HepG2 (cell line): ENCODE data around the gene SERPINB1. TPM values are rescaled to one million over a fixed set of nuclear protein-coding genes. Genes with fewer than 3 reads are reported as not detected.

ENCODE experiments used
- ATAC-seq: fragments of 200-7000 bp; cut with Tn5 transposase; 3 replicates; pipeline ENCODE4 v1.9.1; 2020; ENCODE audit warnings: mild to moderate bottlenecking, moderate library complexity
- BruUV-seq: library from RNA; stranded (reverse); fragments of 400-500 nt; replicated peaks from 2 replicates; lab custom pipeline; 2021; lab: Mats Ljungman, UMichigan
- CTCF ChIA-PET: fragments of 300-600 bp; formaldehyde crosslinking; extraction: SDS; loops from one replicate; lab custom pipeline; 2021; ENCODE audit warnings: low total read pairs, inconsistent platforms, low intra/inter-chr PET ratio; lab: Yijun Ruan, JAX
- POLR2A ChIA-PET: fragments of 350-600 bp; sonication (Branson Sonifier 250); formaldehyde crosslinking; loops from one replicate; lab custom pipeline; 2020; ENCODE audit warnings: antibody characterized with exemption, inconsistent platforms; lab: Yijun Ruan, JAX
- DNase-seq: peaks from one replicate; pipeline ENCODE4 v3.0.0-alpha.2; 2015; ENCODE audit warnings: low spot score
- FAIRE-seq: peaks from 3 replicates; lab custom pipeline; 2011; peaks lifted over from hg19 to GRCh38; lab: Jason Lieb, UNC
- H2AFZ ChIP-seq: one replicate; pipeline ENCODE4 v1.6.1; 2011; ENCODE audit warnings: low read length, inconsistent platforms
- H3K27ac ChIP-seq: fragments of 300-600 bp; 3 replicates; pipeline ENCODE4 v1.8.0; 2011; ENCODE audit warnings: mixed run types, mild to moderate bottlenecking, mixed read lengths, low read length, inconsistent platforms; ENCODE audit not compliant: insufficient read depth; ENCODE audit errors: extremely low read length
- H3K27me3 ChIP-seq, 2 experiments: fragments of 200-600 bp in 1 of 2; 2 replicates in 1 of 2; 3 replicates in 1 of 2; pipeline versions ENCODE4 v1.6.0 to v1.8.0; 2011; ENCODE audit warnings: low read length in 2 of 2, mild to moderate bottlenecking in 2 of 2, moderate library complexity in 2 of 2, inconsistent platforms in 1 of 2; ENCODE audit not compliant: insufficient read depth in 2 of 2, control insufficient read depth in 1 of 2
- H3K36me3 ChIP-seq, 2 experiments: fragments of 200-600 bp in 1 of 2; replicated peaks in 1 of 2; 2 replicates in 1 of 2; 3 replicates in 1 of 2; pipeline versions ENCODE4 v1.5.1 to v1.8.0; 2011; ENCODE audit warnings: low read length in 2 of 2, inconsistent platforms in 1 of 2; ENCODE audit not compliant: insufficient read depth in 2 of 2, control insufficient read depth in 1 of 2
- H3K4me1 ChIP-seq: 2 replicates; pipeline ENCODE4 v1.5.1; 2012; ENCODE audit warnings: low read length, inconsistent platforms; ENCODE audit not compliant: insufficient read depth
- H3K4me2 ChIP-seq: 2 replicates; pipeline ENCODE4 v1.6.0; 2011; ENCODE audit warnings: low read depth, low read length, inconsistent platforms
- H3K4me3 ChIP-seq, 3 experiments: fragments of 200-600 bp in 1 of 3; sonication (generic), shearing (Covaris generic) in 1 of 3; replicated peaks in 1 of 3; 2 replicates each; pipeline ENCODE4 v1.5.1; 2011 to 2016; ENCODE audit warnings: low read length in 3 of 3, inconsistent platforms in 2 of 3, low read depth in 2 of 3, mild to moderate bottlenecking in 2 of 3, control low read depth in 1 of 3, mixed read lengths in 1 of 3; ENCODE audit not compliant: insufficient read depth in 1 of 3
- H3K79me2 ChIP-seq: one replicate; pipeline ENCODE4 v1.6.1; 2011; ENCODE audit warnings: low read length, inconsistent platforms; ENCODE audit not compliant: insufficient read depth
- H3K9ac ChIP-seq: 2 replicates; pipeline ENCODE4 v1.6.0; 2011; ENCODE audit warnings: mild to moderate bottlenecking, low read depth, low read length, inconsistent platforms; ENCODE audit not compliant: insufficient read depth
- H3K9me3 ChIP-seq: 2 replicates; pipeline ENCODE4 v1.5.1; 2012; ENCODE audit warnings: mild to moderate bottlenecking, low read length
- H4K20me1 ChIP-seq: 2 replicates; pipeline ENCODE4 v1.6.0; 2011; ENCODE audit warnings: inconsistent platforms, mild to moderate bottlenecking, low read length, moderate library complexity; ENCODE audit not compliant: insufficient read depth
- CEBPG ChIP-seq: IDR thresholded peaks from 2 replicates; pipeline ENCODE4 v1.6.1; 2016
- DPF2 ChIP-seq: sonication (generic); formaldehyde crosslinking; IDR thresholded peaks from 2 replicates; pipeline ENCODE4 v1.4.0; 2020; ENCODE audit warnings: mild to moderate bottlenecking, low read depth, missing genetic modification reagents, borderline replicate concordance
- GATA4 ChIP-seq: sonication (generic); IDR thresholded peaks from 2 replicates; pipeline ENCODE4 v1.6.1; 2016; ENCODE audit warnings: antibody characterized with exemption, low read depth, borderline replicate concordance
- HMG20A ChIP-seq: IDR thresholded peaks from 2 replicates; pipeline ENCODE4 v1.6.1; 2016; ENCODE audit warnings: borderline replicate concordance
- HNRNPH1 ChIP-seq: fragments of 200-400 bp; formaldehyde crosslinking; optimal IDR thresholded peaks from 2 replicates; pipeline ENCODE3; 2017; ENCODE audit warnings: mild to moderate bottlenecking, low read depth, low read length
- KDM6A ChIP-seq: IDR thresholded peaks from 2 replicates; pipeline ENCODE4 v1.6.1; 2016; ENCODE audit warnings: low read depth
- NR2F6 ChIP-seq, 2 experiments: IDR thresholded peaks; 2 replicates each; pipeline ENCODE4 v1.6.1; 2016; ENCODE audit warnings: antibody characterized with exemption in 1 of 2, mild to moderate bottlenecking in 1 of 2
- PPARG ChIP-seq: conservative IDR thresholded peaks from 2 replicates; pipeline ENCODE4 v1.6.1; 2016; ENCODE audit warnings: missing biosample characterization, missing genetic modification reagents
- SAP130 ChIP-seq: IDR thresholded peaks from 2 replicates; pipeline ENCODE4 v1.6.1; 2016; ENCODE audit warnings: low read depth
- SMAD3 ChIP-seq: sonication (generic); formaldehyde crosslinking; IDR thresholded peaks from 2 replicates; pipeline ENCODE4 v1.4.0; 2020; ENCODE audit warnings: missing genetic modification reagents
- SRY ChIP-seq: sonication (generic); formaldehyde crosslinking; IDR thresholded peaks from 2 replicates; pipeline ENCODE4 v1.8.0; 2022; ENCODE audit warnings: mild to moderate bottlenecking, missing genetic modification reagents
- ZFP1 ChIP-seq: IDR thresholded peaks from 2 replicates; pipeline ENCODE4 v1.6.1; 2016
- ZNF253 ChIP-seq: sonication (generic); formaldehyde crosslinking; IDR thresholded peaks from 2 replicates; pipeline ENCODE4 v1.8.0; 2022; ENCODE audit warnings: mild to moderate bottlenecking, missing genetic modification reagents, borderline replicate concordance
- ZNF256 ChIP-seq: sonication (generic); formaldehyde crosslinking; conservative IDR thresholded peaks from 2 replicates; pipeline ENCODE4 v1.4.0; 2020; ENCODE audit warnings: missing genetic modification reagents
- ZNF382 ChIP-seq: sonication (generic); formaldehyde crosslinking; IDR thresholded peaks from 2 replicates; pipeline ENCODE4 v1.5.0; 2020; ENCODE audit warnings: missing genetic modification reagents, mild to moderate bottlenecking, borderline replicate concordance
- ZNF614 ChIP-seq: IDR thresholded peaks from 2 replicates; pipeline ENCODE4 v1.6.1; 2018; ENCODE audit warnings: missing biosample characterization, missing genetic modification reagents, inconsistent platforms, borderline replicate concordance
- ZNF644 ChIP-seq: IDR thresholded peaks from 2 replicates; pipeline ENCODE4 v1.6.1; 2016; ENCODE audit warnings: low read depth
- ZNF660 ChIP-seq: sonication (generic); formaldehyde crosslinking; IDR thresholded peaks from 2 replicates; pipeline ENCODE4 v1.5.1; 2020; ENCODE audit warnings: mild to moderate bottlenecking, low read depth, missing genetic modification reagents, borderline replicate concordance
- WGBS: methylation state at CpG from one replicate; pipeline ENCODE4 v1.1.6; 2017; ENCODE audit warnings: low lambda C conversion rate; 5-methylcytosine and 5-hydroxymethylcytosine counted together
- in situ Hi-C: cut with HindIII; loops from 2 replicates; pipeline ENCODE4 v1.10.0; 2017; ENCODE audit warnings: low pct_unique_long_range_greater_than_20kb; ENCODE audit not compliant: extremely low pct_ligation_motif_present
- intact Hi-C: fragments of 100-400 bp; cut with micrococcal nuclease; formaldehyde crosslinking; loops from one replicate; pipeline ENCODE4 v1.10.0; 2022; ENCODE audit not compliant: unreplicated experiment
- polyA plus RNA-seq, 8 experiments: library from polyadenylated mRNA; depleted of rRNA in 3 of 8; stranded (reverse) in 7 of 8; unstranded in 1 of 8; fragments of >200 nt; fragmentation: Illumina TruSeq in 4 of 8; extraction: Trizol in 4 of 8; gene quantifications; 2 replicates each; pipeline versions ENCODE4 v1.2.1 to v1.2.3, GENCODE V29; 2011 to 2016; ENCODE audit warnings: low read depth in 4 of 8, missing spikeins in 1 of 8, mixed read lengths in 1 of 8; ENCODE audit not compliant: insufficient read depth in 1 of 8
- total RNA-seq, 5 experiments: library from RNA; depleted of rRNA; stranded (reverse); fragments of >200 nt; fragmentation: Illumina TruSeq; extraction: Trizol; gene quantifications; 2 replicates each; pipeline ENCODE4 v1.2.3, GENCODE V29; 2016; ENCODE audit warnings: low read depth in 1 of 5
- TF ChIP-seq, protein P1 (sequence below): sonication (generic); formaldehyde crosslinking; IDR thresholded peaks from 2 replicates; pipeline ENCODE4 v1.4.0; 2020; ENCODE audit warnings: mild to moderate bottlenecking, missing genetic modification reagents
- TF ChIP-seq, protein P2 (sequence below): sonication (generic); formaldehyde crosslinking; IDR thresholded peaks from 2 replicates; pipeline ENCODE4 v1.5.0; 2020; ENCODE audit warnings: missing genetic modification reagents, mild to moderate bottlenecking, borderline replicate concordance
- TF ChIP-seq, protein P3 (sequence below): sonication (generic); formaldehyde crosslinking; IDR thresholded peaks from 2 replicates; pipeline ENCODE4 v1.4.0; 2020; ENCODE audit warnings: missing genetic modification reagents, borderline replicate concordance

SERPINB1 gene
- total and polyA plus RNA-seq, 2 of the 13 experiments (the other 11 are each of a cell fraction or from before 2014, with no cell fraction given), result 41.4 to 60.5 TPM

DNA sequence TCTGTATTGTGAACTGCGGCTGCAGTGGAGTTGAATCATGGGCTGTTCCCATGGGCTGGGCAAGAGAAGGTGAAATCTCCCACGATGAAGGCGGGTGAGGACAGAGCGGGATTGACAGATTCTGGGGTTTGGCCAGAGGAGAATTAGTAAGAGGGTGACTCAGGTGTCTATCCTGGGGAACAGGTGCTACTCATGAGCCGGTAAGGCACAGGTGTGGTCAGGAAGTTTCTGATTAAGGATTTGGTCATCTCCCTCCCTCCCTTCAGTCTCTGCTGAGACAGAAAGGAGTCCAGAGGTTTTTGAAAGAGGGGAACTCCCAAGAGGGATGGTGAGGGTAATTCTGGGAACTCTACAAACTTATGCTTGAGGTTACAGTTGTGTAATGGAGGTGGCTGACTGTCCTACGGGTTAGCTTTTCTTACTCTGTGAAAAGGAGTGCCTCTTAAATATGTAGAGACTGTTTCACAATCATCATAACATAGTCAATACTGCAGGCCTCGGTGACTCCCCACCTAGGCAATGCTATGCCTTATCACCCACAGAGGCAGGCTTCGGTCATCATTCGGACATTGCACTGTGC, 31.5 kb downstream of the SERPINB1 start (continued):
- TF ChIP-seq ZNF253 (CRISPR knock-in tag), result no peak
- TF ChIP-seq DPF2 (CRISPR knock-in tag), result no peak

DNA sequence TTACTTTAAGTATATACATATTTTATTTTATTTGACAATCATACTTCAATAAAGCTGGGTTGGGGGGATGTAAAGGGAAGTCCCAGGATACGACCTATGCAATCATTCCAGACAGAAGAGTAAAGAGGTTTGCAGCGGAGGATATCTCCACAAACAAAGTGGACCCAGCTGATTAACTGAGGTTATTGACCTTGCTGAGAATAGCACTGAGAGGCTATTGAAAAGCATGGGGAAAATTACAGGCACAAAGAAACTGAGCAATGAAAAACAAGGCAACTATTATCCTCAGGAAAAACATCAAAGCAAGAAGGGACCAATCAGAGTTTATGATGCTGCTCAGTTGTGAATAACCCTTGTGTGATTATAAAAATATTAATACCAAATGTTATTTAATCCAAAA, 32.6 kb downstream of the SERPINB1 start:
- H3K9ac ChIP-seq, result no peak overlapping the region
- H3K9me3 ChIP-seq, result no peaks in the 10 kb centered on the region
- in situ Hi-C loops (no loop called here), intact Hi-C loops (loop anchor here (2.0 kb wide), 1 partner anchor 32 kb away; the partner anchor contains the start of gene SERPINB1)
- FAIRE-seq (peak; percentile 48), DNase-seq (peak; percentile 68), ATAC-seq (peak; percentile 77)
- no peaks in the 10 kb centered on the region for H3K79me2 ChIP-seq
- CTCF ChIA-PET, result no interaction called here
- BruUV-seq, result no TSS peak
- peaks cover 44% of the 10 kb centered on the region for H3K4me1 ChIP-seq
- peak overlapping the region; percentile 18; the same call in 1 of the 2 replicates for H3K4me2 ChIP-seq
- peak overlapping the region; percentile 18 for H3K27ac ChIP-seq
- no peaks in the 10 kb centered on the region for H3K27me3 ChIP-seq
- no peaks in the 10 kb centered on the region for H3K36me3 ChIP-seq
- H3K4me3 ChIP-seq, result no peak overlapping the region
- H4K20me1 ChIP-seq, result no peaks in the 10 kb centered on the region
- H2AFZ ChIP-seq, result no peak overlapping the region
- WGBS, result 8% methylated on average over 2 of the region's 2 CpGs
- POLR2A ChIA-PET, result interaction anchor here (1.0 to 2.1 kb wide), 3 partner anchors 10 to 33 kb away, joined by 3 to 7 read pairs (median 3); partner anchors contain the start of gene SERPINB1
- TF ChIP-seq SAP130 (peak; percentile 68), ZNF614 (CRISPR knock-in tag) (peak; percentile 62; the same call in 1 of the 2 replicates), GATA4 (0 out of 2 replicates have a peak, but pooled peaks have one; percentile 31), HMG20A (CRISPR knock-in tag) (peak; percentile 72; the same call in 1 of the 2 replicates), ZNF660 (CRISPR knock-in tag) (no peak), ZNF256 (CRISPR knock-in tag) (no peak), NR2F6 (IDR thresholded peaks at IDR 0.05) (peak; percentile 61; the same call in 1 of the 2 replicates), NR2F6 (CRISPR knock-in tag; IDR thresholded peaks at IDR 0.05) (peak; percentile 75; the same call in 1 of the 2 replicates), HNRNPH1 (no peak), SRY (no peak), ZNF382 (no peak), SMAD3 (no peak), ZNF644 (CRISPR knock-in tag) (peak; percentile 48; the same call in 1 of the 2 replicates), KDM6A (CRISPR knock-in tag) (0 out of 2 replicates have a peak, but pooled peaks have one; percentile 17), CEBPG (CRISPR knock-in tag) (peak; percentile 47; the same call in 1 of the 2 replicates), PPARG (no peak), ZFP1 (CRISPR knock-in tag) (0 out of 2 replicates have a peak, but pooled peaks have one; percentile 16)
- TF ChIP-seq, protein P1, sequence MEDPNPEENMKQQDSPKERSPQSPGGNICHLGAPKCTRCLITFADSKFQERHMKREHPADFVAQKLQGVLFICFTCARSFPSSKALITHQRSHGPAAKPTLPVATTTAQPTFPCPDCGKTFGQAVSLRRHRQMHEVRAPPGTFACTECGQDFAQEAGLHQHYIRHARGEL (CRISPR knock-in tag), result no peak
- TF ChIP-seq, protein P2, sequence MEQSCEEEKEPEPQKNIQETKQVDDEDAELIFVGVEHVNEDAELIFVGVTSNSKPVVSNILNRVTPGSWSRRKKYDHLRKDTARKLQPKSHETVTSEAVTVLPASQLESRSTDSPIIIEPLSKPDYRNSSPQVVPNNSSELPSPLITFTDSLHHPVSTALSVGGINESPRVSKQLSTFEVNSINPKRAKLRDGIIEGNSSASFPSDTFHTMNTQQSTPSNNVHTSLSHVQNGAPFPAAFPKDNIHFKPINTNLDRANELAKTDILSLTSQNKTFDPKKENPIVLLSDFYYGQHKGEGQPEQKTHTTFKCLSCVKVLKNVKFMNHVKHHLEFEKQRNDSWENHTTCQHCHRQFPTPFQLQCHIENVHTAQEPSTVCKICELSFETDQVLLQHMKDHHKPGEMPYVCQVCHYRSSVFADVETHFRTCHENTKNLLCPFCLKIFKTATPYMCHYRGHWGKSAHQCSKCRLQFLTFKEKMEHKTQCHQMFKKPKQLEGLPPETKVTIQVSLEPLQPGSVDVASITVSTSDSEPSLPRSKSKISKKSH (CRISPR knock-in tag), result no peak
- TF ChIP-seq, protein P3, sequence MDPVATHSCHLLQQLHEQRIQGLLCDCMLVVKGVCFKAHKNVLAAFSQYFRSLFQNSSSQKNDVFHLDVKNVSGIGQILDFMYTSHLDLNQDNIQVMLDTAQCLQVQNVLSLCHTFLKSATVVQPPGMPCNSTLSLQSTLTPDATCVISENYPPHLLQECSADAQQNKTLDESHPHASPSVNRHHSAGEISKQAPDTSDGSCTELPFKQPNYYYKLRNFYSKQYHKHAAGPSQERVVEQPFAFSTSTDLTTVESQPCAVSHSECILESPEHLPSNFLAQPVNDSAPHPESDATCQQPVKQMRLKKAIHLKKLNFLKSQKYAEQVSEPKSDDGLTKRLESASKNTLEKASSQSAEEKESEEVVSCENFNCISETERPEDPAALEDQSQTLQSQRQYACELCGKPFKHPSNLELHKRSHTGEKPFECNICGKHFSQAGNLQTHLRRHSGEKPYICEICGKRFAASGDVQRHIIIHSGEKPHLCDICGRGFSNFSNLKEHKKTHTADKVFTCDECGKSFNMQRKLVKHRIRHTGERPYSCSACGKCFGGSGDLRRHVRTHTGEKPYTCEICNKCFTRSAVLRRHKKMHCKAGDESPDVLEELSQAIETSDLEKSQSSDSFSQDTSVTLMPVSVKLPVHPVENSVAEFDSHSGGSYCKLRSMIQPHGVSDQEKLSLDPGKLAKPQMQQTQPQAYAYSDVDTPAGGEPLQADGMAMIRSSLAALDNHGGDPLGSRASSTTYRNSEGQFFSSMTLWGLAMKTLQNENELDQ, result no peak
